H1 (cell line): ENCODE data around the gene TNNT1. TPM values are rescaled to one million over a fixed set of nuclear protein-coding genes. Genes with fewer than 3 reads are reported as not detected.

Source experiments
- CTCF ChIA-PET: fragments of 300-600 bp; sonication (Branson Sonifier 250); formaldehyde crosslinking; loops from one replicate; lab custom pipeline; 2021; ENCODE audit not compliant: partially characterized antibody; lab: Charles Lee
- POLR2A ChIA-PET: fragments of 300-600 bp; sonication (Branson Sonifier 250); formaldehyde crosslinking; loops from one replicate; lab custom pipeline; 2021; ENCODE audit warnings: inconsistent platforms; ENCODE audit not compliant: partially characterized antibody; lab: Charles Lee
- DNase-seq, 2 experiments: peaks; one replicate each; pipeline versions ENCODE4 v3.0.0 to v3.0.0-alpha.2; 2010 to 2022; ENCODE audit warnings: low spot score in 2 of 2, low read depth in 1 of 2, mixed read lengths in 1 of 2
- FAIRE-seq: peaks from 2 replicates; lab custom pipeline; 2011; peaks lifted over from hg19 to GRCh38; lab: Jason Lieb, UNC
- H2AFZ ChIP-seq: 2 replicates; pipeline ENCODE4 v1.8.1; 2012; ENCODE audit warnings: low read length, inconsistent platforms
- H2AK5ac ChIP-seq: 2 replicates; pipeline ENCODE4 v1.6.1; 2013; ENCODE audit warnings: low read depth, low read length
- H2BK120ac ChIP-seq: replicated peaks from 2 replicates; pipeline ENCODE3; 2013; ENCODE audit warnings: low read depth, low read length, inconsistent platforms
- H2BK12ac ChIP-seq: 2 replicates; pipeline ENCODE4 v1.6.1; 2013; ENCODE audit warnings: low read depth, low read length
- H2BK15ac ChIP-seq: 2 replicates; pipeline ENCODE4 v1.6.1; 2013; ENCODE audit warnings: low read length
- H2BK20ac ChIP-seq: 2 replicates; pipeline ENCODE4 v1.6.1; 2013; ENCODE audit warnings: low read length
- H2BK5ac ChIP-seq: 2 replicates; pipeline ENCODE4 v1.6.1; 2013; ENCODE audit warnings: low read depth, low read length
- H3K14ac ChIP-seq: 2 replicates; pipeline ENCODE4 v1.6.1; 2013; ENCODE audit warnings: inconsistent platforms; ENCODE audit not compliant: insufficient read length
- H3K18ac ChIP-seq: 2 replicates; pipeline ENCODE4 v1.6.1; 2013; ENCODE audit warnings: low read length; ENCODE audit errors: extremely low read depth
- H3K23ac ChIP-seq: 2 replicates; pipeline ENCODE4 v1.6.1; 2013; ENCODE audit warnings: inconsistent platforms; ENCODE audit not compliant: insufficient read length
- H3K23me2 ChIP-seq: 2 replicates; pipeline ENCODE4 v1.6.1; 2013; ENCODE audit warnings: low read depth, low read length
- H3K27ac ChIP-seq: 2 replicates; pipeline ENCODE4 v1.6.1; 2011; ENCODE audit warnings: low read depth, low read length, inconsistent platforms
- H3K27me3 ChIP-seq, 4 experiments: replicated peaks in 1 of 4; 1 replicate in 1 of 4; 2 replicates in 3 of 4; pipeline versions ENCODE4 v1.6.1 to v1.8.1; 2011 to 2013; ENCODE audit warnings: low read length in 3 of 4, mild to moderate bottlenecking in 3 of 4, inconsistent platforms in 2 of 4, mixed read lengths in 2 of 4, moderate library complexity in 1 of 4; ENCODE audit not compliant: control insufficient read depth in 3 of 4, insufficient read depth in 3 of 4; ENCODE audit errors: extremely low read depth in 1 of 4
- H3K36me3 ChIP-seq, 4 experiments: 2 replicates each; pipeline versions ENCODE4 v1.6.1 to v1.8.1; 2011 to 2013; ENCODE audit warnings: mild to moderate bottlenecking in 4 of 4, low read length in 3 of 4, moderate library complexity in 2 of 4, control low read depth in 1 of 4, inconsistent platforms in 1 of 4; ENCODE audit not compliant: insufficient read depth in 4 of 4, control insufficient read depth in 2 of 4
- H3K4ac ChIP-seq: replicated peaks from 2 replicates; pipeline ENCODE3; 2013; ENCODE audit warnings: low read length, low read depth, mixed read lengths, inconsistent platforms; ENCODE audit not compliant: insufficient read length
- H3K4me1 ChIP-seq, 4 experiments: replicated peaks in 1 of 4; 1 replicate in 1 of 4; 2 replicates in 3 of 4; pipeline versions ENCODE4 v1.6.1 to v1.8.1; 2011 to 2013; ENCODE audit warnings: low read length in 3 of 4, inconsistent platforms in 2 of 4, mixed read lengths in 1 of 4; ENCODE audit not compliant: insufficient read depth in 4 of 4, control insufficient read depth in 3 of 4
- H3K4me2 ChIP-seq, 2 experiments: 2 replicates each; pipeline versions ENCODE4 v1.6.1 to v1.8.1; 2011 to 2013; ENCODE audit warnings: low read depth in 2 of 2, low read length in 2 of 2, control low read depth in 1 of 2, inconsistent platforms in 1 of 2, mild to moderate bottlenecking in 1 of 2; ENCODE audit not compliant: insufficient read depth in 1 of 2
- H3K4me3 ChIP-seq, 4 experiments: fragments of 200-600, 300-600 bp in 1 of 4; sonication (generic), shearing (Covaris generic), sonication (Bioruptor Twin) in 1 of 4; 2 replicates each; pipeline versions ENCODE4 v1.5.1 to v1.8.1; 2011 to 2016; ENCODE audit warnings: low read length in 4 of 4, low read depth in 3 of 4, control low read depth in 2 of 4, inconsistent platforms in 2 of 4, mild to moderate bottlenecking in 2 of 4, mixed read lengths in 1 of 4, moderate library complexity in 1 of 4; ENCODE audit not compliant: insufficient read depth in 2 of 4; ENCODE audit errors: extremely low read depth in 1 of 4
- H3K56ac ChIP-seq: replicated peaks from 2 replicates; pipeline ENCODE3; 2013; ENCODE audit warnings: low read depth, mild to moderate bottlenecking, mixed read lengths, low read length, inconsistent platforms; ENCODE audit not compliant: insufficient read length
- H3K79me1 ChIP-seq: 2 replicates; pipeline ENCODE4 v1.6.1; 2013; ENCODE audit warnings: low read depth, low read length, control low read depth
- H3K79me2 ChIP-seq, 2 experiments: 2 replicates each; pipeline versions ENCODE4 v1.6.1 to v1.8.1; 2012 to 2013; ENCODE audit warnings: low read length in 2 of 2, mild to moderate bottlenecking in 2 of 2, inconsistent platforms in 1 of 2; ENCODE audit not compliant: insufficient read depth in 2 of 2, control insufficient read depth in 1 of 2
- H3K9ac ChIP-seq, 4 experiments: replicated peaks in 1 of 4; 1 replicate in 1 of 4; 2 replicates in 3 of 4; pipeline versions ENCODE4 v1.6.1 to v1.8.1; 2011 to 2013; ENCODE audit warnings: low read depth in 3 of 4, low read length in 3 of 4, control low read depth in 2 of 4, mild to moderate bottlenecking in 2 of 4, moderate library complexity in 2 of 4, inconsistent platforms in 1 of 4; ENCODE audit errors: extremely low read depth in 1 of 4
- H3K9me3 ChIP-seq, 2 experiments: 2 replicates each; pipeline versions ENCODE4 v1.6.1 to v1.8.1; 2012 to 2013; ENCODE audit warnings: mild to moderate bottlenecking in 2 of 2, moderate library complexity in 2 of 2, control low read depth in 1 of 2, inconsistent platforms in 1 of 2, low read depth in 1 of 2, low read length in 1 of 2, mixed read lengths in 1 of 2; ENCODE audit not compliant: insufficient read depth in 2 of 2
- H4K20me1 ChIP-seq, 2 experiments: replicated peaks in 1 of 2; 2 replicates each; pipeline versions ENCODE3 to v1.8.1; 2011 to 2013; ENCODE audit warnings: inconsistent platforms in 2 of 2, low read length in 2 of 2, mild to moderate bottlenecking in 1 of 2; ENCODE audit not compliant: insufficient read depth in 2 of 2, control insufficient read depth in 1 of 2
- H4K5ac ChIP-seq: 2 replicates; pipeline ENCODE4 v1.6.1; 2013; ENCODE audit warnings: low read length, low read depth, mixed read lengths, inconsistent platforms; ENCODE audit not compliant: insufficient read length
- H4K8ac ChIP-seq: 2 replicates; pipeline ENCODE4 v1.8.0; 2013; ENCODE audit warnings: mild to moderate bottlenecking, moderate library complexity, low read length, inconsistent platforms; ENCODE audit not compliant: insufficient read depth; ENCODE audit errors: extremely low read depth
- H4K91ac ChIP-seq: replicated peaks from 2 replicates; pipeline ENCODE3; 2013; ENCODE audit warnings: low read length, mixed read lengths, inconsistent platforms; ENCODE audit not compliant: insufficient read length
- CHD2 ChIP-seq: IDR thresholded peaks from 2 replicates; pipeline ENCODE4 v1.6.1; 2012; ENCODE audit warnings: low read length, improper control_type of control experiment
- WGBS, 2 experiments: shearing (Covaris generic) in 1 of 2; methylation state at CpG; one replicate each; pipeline versions ENCODE4 v1.1.6 to v1.1.7; 2013 to 2015; ENCODE audit warnings: low lambda C conversion rate in 2 of 2, mixed read lengths in 2 of 2, inconsistent platforms in 1 of 2, low coverage in 1 of 2, missing lambda C conversion rate in 1 of 2; ENCODE audit not compliant: insufficient replicate concordance in 2 of 2, insufficient coverage in 1 of 2, insufficient read length in 1 of 2; ENCODE audit errors: extremely low coverage in 1 of 2, missing lambda C conversion rate in 1 of 2; 5-methylcytosine and 5-hydroxymethylcytosine counted together
- polyA plus RNA-seq, 7 experiments: library from polyadenylated mRNA; depleted of rRNA in 3 of 7; stranded (reverse) in 5 of 7; unstranded in 2 of 7; fragments of >200 nt in 5 of 7; fragments of 200-250 nt in 2 of 7; gene quantifications; 1 replicate in 5 of 7; 2 replicates in 1 of 7; 4 replicates in 1 of 7; pipeline versions ENCODE4 v1.2.1 to v1.2.3, GENCODE V29; 2011 to 2013; ENCODE audit warnings: missing spikeins in 2 of 7, mixed read lengths in 2 of 7
- total RNA-seq: library from RNA; stranded (reverse); fragmentation: NEBNext Ultra II Directional; extraction: Animal tissue kit (Norgen Biotek cat#: 25700); gene quantifications from 2 replicates; pipeline ENCODE4 v1.2.1, GENCODE V29; 2021

TNNT1 gene
- total and polyA plus RNA-seq, 2 of the 8 experiments (the other 6 are each of a cell fraction or from before 2014, with no cell fraction given): 69.6 to 107 TPM

GRCh38 chr19:55119053-55119452 is 30.0 kb downstream of the TNNT1 start:
- H4K5ac ChIP-seq: peak overlapping the region; percentile 1
- peaks cover 0 to 20% (median 12%) of the 10 kb centered on the region in 4 experiments; a peak in 5 of 7 replicates for H3K4me1 ChIP-seq
- peak overlapping the region; percentile 3 for H4K91ac ChIP-seq
- no peak overlapping the region for H2BK20ac ChIP-seq
- FAIRE-seq (no peak), DNase-seq (no peak)
- H2AFZ ChIP-seq: peak overlapping the region; percentile 54
- H3K14ac ChIP-seq: no peak overlapping the region
- peak overlapping the region; percentile 24; the same call in 1 of the 2 replicates for H3K18ac ChIP-seq
- no peak overlapping the region for H3K23ac ChIP-seq
- 0 out of 2 replicates have a peak overlapping the region, but pooled peaks have one; percentile 46 for H3K27ac ChIP-seq
- no peak overlapping the region for H2BK15ac ChIP-seq
- H3K27me3 ChIP-seq: no peaks in the 10 kb centered on the region
- H3K4me3 ChIP-seq: peak overlapping the region; percentile 69 to 89 (median 79)
- H2BK5ac ChIP-seq: peak overlapping the region; percentile 93; the same call in 1 of the 2 replicates
- ChIA-PET POLR2A (interaction anchor here (0.8 to 6.4 kb wide), 15 partner anchors 11 to 653 kb away, joined by 3 to 72 read pairs (median 5); partner anchors contain the start of gene BRSK1), CTCF (interaction anchor here (0.6 to 2.4 kb wide), 5 partner anchors 11 to 187 kb away, joined by 3 to 7 read pairs (median 3); no protein-coding TSS in a partner anchor)
- H2BK12ac ChIP-seq: no peak overlapping the region; the same call in 1 of the 2 replicates
- H2BK120ac ChIP-seq: no peak overlapping the region
- no peak overlapping the region for H2AK5ac ChIP-seq
- H3K79me2 ChIP-seq: peaks cover 0 to 28% of the 10 kb centered on the region in 2 experiments; a peak in 2 of 4 replicates
- no peak for TF ChIP-seq CHD2
- H3K9ac ChIP-seq: peak overlapping the region in 3 of 4 experiments; percentile 28 to 76 (median 48); a peak in 5 of 7 replicates
- H4K20me1 ChIP-seq: peaks cover 16 to 21% of the 10 kb centered on the region in 2 experiments
- H3K9me3 ChIP-seq: no peaks in the 10 kb centered on the region
- peaks cover 17% of the 10 kb centered on the region for H3K79me1 ChIP-seq
- peaks cover 17% of the 10 kb centered on the region for H3K23me2 ChIP-seq
- H4K8ac ChIP-seq: 0 out of 2 replicates have a peak overlapping the region, but pooled peaks have one; percentile 88
- peak overlapping the region; percentile 73 to 99 for H3K4me2 ChIP-seq
- no peak overlapping the region for H3K4ac ChIP-seq
- H3K36me3 ChIP-seq: no peaks in the 10 kb centered on the region
- WGBS, 2 experiments: 73% methylated on average over 13 of the region's 14 CpGs; no CpG with 5 or more reads in 1 of the 2 experiments
- H3K56ac ChIP-seq: no peak overlapping the region
